GM13976 (cell line): ENCODE results near the gene PSMD10.

ENCODE experiments used
- DNase-seq: peaks from one replicate; pipeline ENCODE4 v3.0.0; 2012; ENCODE audit warnings: low spot score
- CTCF ChIP-seq: IDR thresholded peaks from 2 replicates; pipeline ENCODE4 v1.5.1; 2012; ENCODE audit warnings: borderline replicate concordance, mild to moderate bottlenecking; ENCODE audit not compliant: insufficient read depth; ENCODE audit errors: extremely low read depth, missing control alignments, control extremely low read depth
- in situ Hi-C: fragments of 300-500 bp; cut with MboI; formaldehyde crosslinking; loops from one replicate; pipeline ENCODE4 v1.12.0; 2022; ENCODE audit warnings: low sequenced_read_pairs, mixed read lengths, inconsistent platforms; ENCODE audit not compliant: unreplicated experiment

PSMD10 gene

GRCh38 chrX:108036298-108036973 lies 54.9 kb downstream of the PSMD10 start:
- in situ Hi-C loops, result no loop called here

GRCh38 chrX:108034725-108035124 lies 56.6 kb downstream of the PSMD10 start:
- in situ Hi-C loops, result no loop called here
- no peak for DNase-seq
- no peak for TF ChIP-seq CTCF

More at GRCh38 chrX:108036298-108036973, 54.9 kb downstream of the PSMD10 start:
- DNase-seq, result no peak
- no peak for TF ChIP-seq CTCF
